ENCODE data around the gene DNLZ. TPM values are rescaled to one million over a fixed set of nuclear protein-coding genes. Genes with fewer than 3 reads are reported as not detected.

Gene DNLZ
- total and polyA plus RNA-seq, 4 donors: 2.0 to 7.1 (median 4.5) TPM

- TF ChIP-seq HNF4G (IDR thresholded peaks at IDR 0.05): no peak
- TF ChIP-seq GABPA (IDR thresholded peaks at IDR 0.05 in 1 of 2, conservative IDR thresholded peaks at IDR 0.05 in 1 of 2): no peak
- no peak for TF ChIP-seq ATF3 (IDR thresholded peaks at IDR 0.05)
These were observed 28.0 kb downstream of the DNLZ start (continued) for GRCh38 chr9:136335296-136336155.

- Histone ChIP-seq H3K36me3 (ENCODE audit: control insufficient read depth in 4 of 4, insufficient read depth in 3 of 4, low read depth in 1 of 4, low read length in 3 of 4) (no peaks in the 10 kb centered on the region), H3K4me1 (ENCODE audit: control insufficient read depth in 4 of 4, insufficient read depth in 4 of 4, low read length in 3 of 4) (peaks cover 0 to 3% (median under 1%) of the 10 kb centered on the region in 4 donors), H3K4me3 (ENCODE audit: low read depth in 1 of 3, low read length in 3 of 3) (no peak overlapping the region), H3K27me3 (ENCODE audit: control insufficient read depth in 4 of 4, insufficient read depth in 4 of 4, low read length in 3 of 4) (no peaks in the 10 kb centered on the region), H3K27ac (ENCODE audit: low read depth in 1 of 2, low read length in 2 of 2) (no peak overlapping the region), H3K9ac (ENCODE audit: low read depth in 1 of 2, low read length in 2 of 2) (no peak overlapping the region), H3K9me3 (ENCODE audit: control insufficient read depth in 4 of 4, low read length in 3 of 4) (no peaks in the 10 kb centered on the region)
- TF ChIP-seq FOXA2 (IDR thresholded peaks at IDR 0.05): no peak
- TF ChIP-seq GABPA (IDR thresholded peaks at IDR 0.05 in 1 of 2, conservative IDR thresholded peaks at IDR 0.05 in 1 of 2): no peak
- no peak for TF ChIP-seq ATF3 (IDR thresholded peaks at IDR 0.05)
- no peak for TF ChIP-seq HNF4A (conservative IDR thresholded peaks at IDR 0.05)
- no peak for TF ChIP-seq ZBTB33 (IDR thresholded peaks at IDR 0.05)
- no peak for TF ChIP-seq HNF4G (IDR thresholded peaks at IDR 0.05)
- TF ChIP-seq RXRA (IDR thresholded peaks at IDR 0.05): no peak
- no peak for TF ChIP-seq NR2F2 (IDR thresholded peaks at IDR 0.05)
- no peak for TF ChIP-seq MAX (IDR thresholded peaks at IDR 0.05)
- no peak for TF ChIP-seq FOXA1 (IDR thresholded peaks at IDR 0.05)
- no peak for TF ChIP-seq RAD21 (IDR thresholded peaks at IDR 0.05)
- TF ChIP-seq YY1 (IDR thresholded peaks at IDR 0.05): no peak
- TF ChIP-seq SP1 (IDR thresholded peaks at IDR 0.05): no peak
- TF ChIP-seq JUND (IDR thresholded peaks at IDR 0.05): no peak
- TF ChIP-seq EGR1 (IDR thresholded peaks at IDR 0.05; ENCODE audit: low read depth in 2 of 2): no peak
- no peak for TF ChIP-seq TAF1 (conservative IDR thresholded peaks at IDR 0.05)
- TF ChIP-seq REST (IDR thresholded peaks at IDR 0.05): no peak
- no peak for TF ChIP-seq CTCF (IDR thresholded peaks at IDR 0.05; ENCODE audit: low read depth, low read length, missing input control)
- no peak for DNase-seq (ENCODE audit: low spot score)
- 95% methylated on average over 21 of the region's 21 CpGs for WGBS
These were observed 29.0 kb downstream of the DNLZ start for GRCh38 chr9:136334541-136334940.
